ENCODE measurements around the gene ATP8A2. TPM values are rescaled to one million over a fixed set of nuclear protein-coding genes. Genes with fewer than 3 reads are reported as not detected.

Gene ATP8A2
- total RNA-seq, 1 experiment from 2014 or later: 5.2 TPM

DNA sequence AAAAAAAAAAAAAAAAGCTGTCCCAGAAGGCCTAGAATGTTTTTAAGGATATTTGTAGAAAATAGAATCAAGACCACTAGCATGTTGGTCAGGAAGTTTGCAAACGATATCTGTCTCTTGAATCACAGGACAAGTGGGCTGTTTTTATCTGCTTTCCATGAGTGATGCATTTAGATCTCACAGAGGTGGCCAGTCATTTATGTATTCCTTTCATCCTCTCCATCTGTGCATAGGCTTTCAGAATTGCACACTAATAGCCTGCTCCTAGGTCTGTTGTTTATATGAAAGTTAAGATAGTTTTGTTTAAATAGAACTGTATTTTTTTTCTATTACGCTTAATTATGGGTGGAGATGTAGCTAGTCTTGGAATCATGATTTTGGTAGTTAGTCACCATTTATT lies 390.5 kb downstream of the ATP8A2 start:
- no peak for TF ChIP-seq FOXJ3 (CRISPR knock-in tag; IDR thresholded peaks at IDR 0.05; ENCODE audit: borderline replicate concordance)
- TF ChIP-seq SOX15 (CRISPR knock-in tag; IDR thresholded peaks at IDR 0.05): no peak
- TF ChIP-seq GABPB1 (CRISPR knock-in tag; IDR thresholded peaks at IDR 0.05): no peak
- TF ChIP-seq, protein P1, sequence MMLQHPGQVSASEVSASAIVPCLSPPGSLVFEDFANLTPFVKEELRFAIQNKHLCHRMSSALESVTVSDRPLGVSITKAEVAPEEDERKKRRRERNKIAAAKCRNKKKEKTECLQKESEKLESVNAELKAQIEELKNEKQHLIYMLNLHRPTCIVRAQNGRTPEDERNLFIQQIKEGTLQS (CRISPR knock-in tag; conservative IDR thresholded peaks at IDR 0.05): no peak
- TF ChIP-seq ZNF121 (CRISPR knock-in tag; IDR thresholded peaks at IDR 0.05): no peak
- TF ChIP-seq, protein P2, sequence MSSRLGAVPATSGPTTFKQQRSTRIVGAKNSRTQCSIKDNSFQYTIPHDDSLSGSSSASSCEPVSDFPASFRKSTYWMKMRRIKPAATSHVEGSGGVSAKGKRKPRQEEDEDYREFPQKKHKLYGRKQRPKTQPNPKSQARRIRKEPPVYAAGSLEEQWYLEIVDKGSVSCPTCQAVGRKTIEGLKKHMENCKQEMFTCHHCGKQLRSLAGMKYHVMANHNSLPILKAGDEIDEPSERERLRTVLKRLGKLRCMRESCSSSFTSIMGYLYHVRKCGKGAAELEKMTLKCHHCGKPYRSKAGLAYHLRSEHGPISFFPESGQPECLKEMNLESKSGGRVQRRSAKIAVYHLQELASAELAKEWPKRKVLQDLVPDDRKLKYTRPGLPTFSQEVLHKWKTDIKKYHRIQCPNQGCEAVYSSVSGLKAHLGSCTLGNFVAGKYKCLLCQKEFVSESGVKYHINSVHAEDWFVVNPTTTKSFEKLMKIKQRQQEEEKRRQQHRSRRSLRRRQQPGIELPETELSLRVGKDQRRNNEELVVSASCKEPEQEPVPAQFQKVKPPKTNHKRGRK (CRISPR knock-in tag; IDR thresholded peaks at IDR 0.05; ENCODE audit: borderline replicate concordance): no peak
- TF ChIP-seq NR1H2 (CRISPR knock-in tag; IDR thresholded peaks at IDR 0.05): no peak
- TF ChIP-seq, protein P3, sequence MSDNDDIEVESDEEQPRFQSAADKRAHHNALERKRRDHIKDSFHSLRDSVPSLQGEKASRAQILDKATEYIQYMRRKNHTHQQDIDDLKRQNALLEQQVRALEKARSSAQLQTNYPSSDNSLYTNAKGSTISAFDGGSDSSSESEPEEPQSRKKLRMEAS (CRISPR knock-in tag; IDR thresholded peaks at IDR 0.05): no peak
- TF ChIP-seq, protein P4, sequence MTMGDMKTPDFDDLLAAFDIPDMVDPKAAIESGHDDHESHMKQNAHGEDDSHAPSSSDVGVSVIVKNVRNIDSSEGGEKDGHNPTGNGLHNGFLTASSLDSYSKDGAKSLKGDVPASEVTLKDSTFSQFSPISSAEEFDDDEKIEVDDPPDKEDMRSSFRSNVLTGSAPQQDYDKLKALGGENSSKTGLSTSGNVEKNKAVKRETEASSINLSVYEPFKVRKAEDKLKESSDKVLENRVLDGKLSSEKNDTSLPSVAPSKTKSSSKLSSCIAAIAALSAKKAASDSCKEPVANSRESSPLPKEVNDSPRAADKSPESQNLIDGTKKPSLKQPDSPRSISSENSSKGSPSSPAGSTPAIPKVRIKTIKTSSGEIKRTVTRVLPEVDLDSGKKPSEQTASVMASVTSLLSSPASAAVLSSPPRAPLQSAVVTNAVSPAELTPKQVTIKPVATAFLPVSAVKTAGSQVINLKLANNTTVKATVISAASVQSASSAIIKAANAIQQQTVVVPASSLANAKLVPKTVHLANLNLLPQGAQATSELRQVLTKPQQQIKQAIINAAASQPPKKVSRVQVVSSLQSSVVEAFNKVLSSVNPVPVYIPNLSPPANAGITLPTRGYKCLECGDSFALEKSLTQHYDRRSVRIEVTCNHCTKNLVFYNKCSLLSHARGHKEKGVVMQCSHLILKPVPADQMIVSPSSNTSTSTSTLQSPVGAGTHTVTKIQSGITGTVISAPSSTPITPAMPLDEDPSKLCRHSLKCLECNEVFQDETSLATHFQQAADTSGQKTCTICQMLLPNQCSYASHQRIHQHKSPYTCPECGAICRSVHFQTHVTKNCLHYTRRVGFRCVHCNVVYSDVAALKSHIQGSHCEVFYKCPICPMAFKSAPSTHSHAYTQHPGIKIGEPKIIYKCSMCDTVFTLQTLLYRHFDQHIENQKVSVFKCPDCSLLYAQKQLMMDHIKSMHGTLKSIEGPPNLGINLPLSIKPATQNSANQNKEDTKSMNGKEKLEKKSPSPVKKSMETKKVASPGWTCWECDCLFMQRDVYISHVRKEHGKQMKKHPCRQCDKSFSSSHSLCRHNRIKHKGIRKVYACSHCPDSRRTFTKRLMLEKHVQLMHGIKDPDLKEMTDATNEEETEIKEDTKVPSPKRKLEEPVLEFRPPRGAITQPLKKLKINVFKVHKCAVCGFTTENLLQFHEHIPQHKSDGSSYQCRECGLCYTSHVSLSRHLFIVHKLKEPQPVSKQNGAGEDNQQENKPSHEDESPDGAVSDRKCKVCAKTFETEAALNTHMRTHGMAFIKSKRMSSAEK (CRISPR knock-in tag; IDR thresholded peaks at IDR 0.05; ENCODE audit: borderline replicate concordance): no peak
- TF ChIP-seq, protein P5, sequence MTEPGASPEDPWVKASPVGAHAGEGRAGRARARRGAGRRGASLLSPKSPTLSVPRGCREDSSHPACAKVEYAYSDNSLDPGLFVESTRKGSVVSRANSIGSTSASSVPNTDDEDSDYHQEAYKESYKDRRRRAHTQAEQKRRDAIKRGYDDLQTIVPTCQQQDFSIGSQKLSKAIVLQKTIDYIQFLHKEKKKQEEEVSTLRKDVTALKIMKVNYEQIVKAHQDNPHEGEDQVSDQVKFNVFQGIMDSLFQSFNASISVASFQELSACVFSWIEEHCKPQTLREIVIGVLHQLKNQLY (CRISPR knock-in tag; IDR thresholded peaks at IDR 0.05): no peak
- TF ChIP-seq, protein P6, sequence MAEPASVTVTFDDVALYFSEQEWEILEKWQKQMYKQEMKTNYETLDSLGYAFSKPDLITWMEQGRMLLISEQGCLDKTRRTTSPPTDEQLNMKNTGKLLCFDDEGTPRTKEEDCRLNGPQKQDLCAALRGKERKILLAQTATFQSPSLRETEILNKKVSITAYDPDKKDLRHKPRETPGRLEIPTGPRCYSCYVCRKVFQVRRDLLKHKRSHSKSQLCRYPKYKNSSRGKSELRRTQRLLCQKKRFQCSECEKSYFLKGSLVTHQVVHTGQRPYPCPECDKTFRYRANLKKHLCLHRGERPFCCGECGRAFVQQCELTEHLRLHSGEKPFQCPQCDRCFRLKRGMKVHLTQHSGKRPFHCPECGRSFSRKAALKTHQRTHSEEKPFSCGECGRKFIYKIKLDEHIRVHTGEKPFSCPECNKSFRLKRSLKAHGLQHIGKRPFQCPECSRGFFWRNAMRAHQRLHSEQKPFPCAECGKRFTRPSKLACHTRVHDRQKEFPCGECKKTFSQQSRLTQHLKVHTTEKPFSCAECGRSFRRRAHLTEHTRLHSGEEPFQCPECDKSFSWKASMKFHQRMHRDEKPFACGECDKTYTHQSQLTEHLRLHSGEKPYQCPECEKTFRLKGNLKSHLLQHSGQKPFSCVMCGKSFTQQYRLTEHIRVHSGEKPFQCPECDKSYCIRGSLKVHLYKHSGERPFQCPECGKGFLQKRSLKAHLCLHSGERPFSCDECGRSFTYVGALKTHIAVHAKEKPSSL (CRISPR knock-in tag; conservative IDR thresholded peaks at IDR 0.05): no peak
- no peak for TF ChIP-seq FOXP1 (CRISPR knock-in tag; IDR thresholded peaks at IDR 0.05; ENCODE audit: borderline replicate concordance)
- TF ChIP-seq ZNF317 (CRISPR knock-in tag; IDR thresholded peaks at IDR 0.05; ENCODE audit: borderline replicate concordance, low read depth): no peak
- TF ChIP-seq ZNF232 (CRISPR knock-in tag; IDR thresholded peaks at IDR 0.05): no peak
- TF ChIP-seq NFATC4 (CRISPR knock-in tag; IDR thresholded peaks at IDR 0.05): no peak
- no peak for TF ChIP-seq CREM (CRISPR knock-in tag; IDR thresholded peaks at IDR 0.05)
- TF ChIP-seq SMAD3 (CRISPR knock-in tag; IDR thresholded peaks at IDR 0.05; ENCODE audit: borderline replicate concordance): no peak
- Mint-ChIP-seq H3K36me3 (0 out of 2 replicates have a peak, but pooled peaks cover 3% of the 10 kb centered on the region), H3K27me3 (ENCODE audit: low read depth) (no peaks in the 10 kb centered on the region), H3K4me3 (no peak overlapping the region), H3K4me1 (peaks cover 23% of the 10 kb centered on the region), H3K27ac (no peak overlapping the region), H3K9me3 (peaks cover 10% of the 10 kb centered on the region)
- ChIA-PET POLR2A (no interaction called here), CTCF (interaction anchor here (0.6 to 1.7 kb wide), 3 partner anchors 9 to 628 kb away, joined by 3 to 6 read pairs (median 4); no protein-coding TSS in a partner anchor)
- ATAC-seq (no peak), DNase-seq (ENCODE audit: low spot score) (no peak)

All from WTC11 (cell line).